HG03196 (cell line): ENCODE measurements around the gene NOS1AP.

ENCODE experiments used
- ATAC-seq: cut with Tn5 transposase; IDR thresholded peaks from one replicate; pipeline ENCODE4 v1.9.1; 2021; ENCODE audit not compliant: unreplicated experiment

The NOS1AP gene

GRCh38 chr1:162214202-162214601 is 144.7 kb downstream of the NOS1AP start:
- ATAC-seq, result no peak

- no peak for ATAC-seq
Observed at GRCh38 chr1:162215902-162216301, 146.4 kb downstream of the NOS1AP start.

- ATAC-seq, result no peak
Observed at GRCh38 chr1:162216604-162217003, 147.1 kb downstream of the NOS1AP start.

GRCh38 chr1:162217706-162218105 is 148.2 kb downstream of the NOS1AP start:
- no peak for ATAC-seq

GRCh38 chr1:162218546-162218945 is 149.1 kb downstream of the NOS1AP start:
- ATAC-seq, result no peak

DNA sequence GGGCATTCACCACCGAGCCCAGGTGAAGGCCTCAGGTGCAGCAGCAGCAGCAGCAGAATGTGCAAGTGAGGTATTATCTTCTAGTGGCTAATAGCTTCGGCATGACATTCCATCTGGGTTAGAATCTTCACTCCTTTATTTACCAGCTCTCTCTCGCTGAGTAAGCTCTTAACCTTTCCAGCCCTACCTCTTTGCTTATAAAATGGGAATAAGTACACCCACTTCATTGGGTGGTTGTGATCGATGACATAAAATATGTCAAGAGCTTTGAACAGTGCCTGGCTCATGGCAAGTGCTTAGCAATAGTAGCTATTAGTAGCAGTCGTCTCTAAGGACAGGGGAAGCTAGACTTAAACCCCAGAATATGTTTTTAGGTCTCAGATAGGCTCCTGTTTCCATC is 149.5 kb downstream of the NOS1AP start:
- no peak for ATAC-seq

- ATAC-seq, result no peak
Observed at GRCh38 chr1:162219461-162219860, 150.0 kb downstream of the NOS1AP start.

DNA sequence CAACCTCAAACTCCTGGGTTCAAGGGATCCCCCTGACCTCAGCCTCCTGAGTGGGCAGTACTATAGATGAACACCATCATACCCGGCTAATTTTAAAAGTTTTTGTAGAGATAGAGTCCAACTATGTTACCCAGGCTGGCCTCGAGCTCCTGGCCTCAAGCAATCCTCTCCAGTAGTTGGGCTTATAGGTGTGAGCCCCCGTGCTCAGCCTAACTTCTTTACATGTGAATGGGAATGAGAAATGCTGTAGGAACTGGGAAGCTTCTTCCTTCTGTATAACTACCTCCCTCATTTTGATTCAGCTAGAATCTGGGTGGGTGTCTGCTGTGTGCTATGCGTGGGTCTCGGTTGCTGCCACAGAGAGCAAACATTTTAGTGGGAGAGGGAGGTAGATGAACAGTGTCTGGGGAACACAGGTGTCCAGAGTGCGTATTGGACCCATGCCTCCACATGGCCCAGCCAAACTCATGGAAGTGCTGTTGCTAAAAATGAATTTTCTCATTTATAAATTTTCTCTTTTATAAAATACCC is 150.6 kb downstream of the NOS1AP start:
- no peak for ATAC-seq

GRCh38 chr1:162222014-162222413 is 152.5 kb downstream of the NOS1AP start:
- ATAC-seq, result no peak

GRCh38 chr1:162222730-162223129 is 153.2 kb downstream of the NOS1AP start:
- ATAC-seq, result no peak

- no peak for ATAC-seq
Observed at GRCh38 chr1:162223488-162223887, 154.0 kb downstream of the NOS1AP start.

- ATAC-seq, result no peak
Observed at GRCh38 chr1:162224267-162224666, 154.8 kb downstream of the NOS1AP start.

- no peak for ATAC-seq
Observed at GRCh38 chr1:162228586-162228985, 159.1 kb downstream of the NOS1AP start.

DNA sequence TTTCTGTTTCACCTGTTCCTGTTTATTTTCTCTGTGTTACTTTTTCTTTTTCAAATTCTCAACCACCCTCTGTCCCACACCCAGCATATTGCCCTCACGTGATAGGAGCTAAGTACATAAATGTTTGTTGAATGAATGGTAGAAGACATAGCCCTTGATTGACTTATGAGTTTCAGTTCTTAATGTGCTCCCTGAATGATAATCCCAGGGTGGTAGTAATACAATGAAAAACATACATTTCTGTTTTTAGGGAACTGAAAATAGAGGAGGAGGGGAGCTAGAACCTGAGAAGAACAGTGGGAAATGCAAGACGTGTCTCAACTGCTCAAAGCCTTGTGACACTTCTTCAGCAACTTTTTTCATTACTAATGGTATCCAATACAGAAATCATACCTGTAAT is 160.1 kb downstream of the NOS1AP start:
- no peak for ATAC-seq

GRCh38 chr1:162230096-162230495 is 160.6 kb downstream of the NOS1AP start:
- no peak for ATAC-seq

DNA sequence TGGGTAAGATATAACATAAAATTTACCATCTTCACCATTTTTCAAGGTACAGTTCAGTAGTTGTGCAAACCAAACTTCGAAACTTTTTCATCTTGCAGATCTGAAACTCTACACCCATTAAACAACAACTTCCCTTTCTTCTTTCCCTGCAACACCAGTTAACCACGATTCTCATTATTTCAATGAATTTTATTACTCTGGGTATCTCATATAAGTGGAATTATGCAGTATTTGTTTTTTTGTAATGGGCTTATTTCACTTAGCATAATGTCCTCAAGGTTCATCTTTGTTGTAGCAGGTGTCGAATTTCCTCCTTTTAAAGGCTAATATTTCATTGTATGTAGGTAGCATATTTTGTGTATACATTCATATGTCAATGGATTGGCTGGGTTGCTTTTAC is 161.0 kb downstream of the NOS1AP start:
- ATAC-seq, result no peak

DNA sequence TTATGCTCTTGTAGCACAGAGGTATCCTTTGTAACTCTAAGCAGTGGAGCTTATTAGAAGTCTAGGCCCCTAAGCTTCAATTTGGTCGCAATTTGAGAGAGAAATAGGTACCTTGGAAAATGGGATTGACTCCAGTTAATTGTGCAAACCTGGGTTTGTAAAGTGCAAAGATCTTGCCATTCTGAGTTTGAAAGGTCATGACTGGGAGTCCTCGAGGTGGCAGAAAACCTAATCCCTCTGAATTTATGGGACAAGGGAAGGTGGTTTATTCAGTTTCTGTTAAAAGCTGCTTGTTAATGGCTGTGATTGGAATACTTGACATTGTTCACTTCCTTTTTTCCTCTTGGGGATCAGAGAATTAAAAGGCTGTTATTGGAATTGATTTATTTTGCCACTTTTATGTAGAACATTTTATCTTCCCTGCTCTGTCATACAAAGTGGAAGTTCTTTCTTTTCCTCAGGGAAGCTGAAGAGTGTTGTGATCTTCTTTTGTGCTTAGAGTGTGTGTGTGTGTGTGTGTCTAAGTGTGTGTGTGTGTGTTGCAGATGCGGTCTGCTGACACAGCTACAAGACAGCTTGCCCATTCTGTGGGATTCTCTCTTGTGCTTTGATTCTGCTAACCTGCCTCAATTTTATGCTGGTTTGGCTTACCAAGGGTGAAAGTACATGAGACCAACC is 162.7 kb downstream of the NOS1AP start:
- no peak for ATAC-seq

- no peak for ATAC-seq
Observed at GRCh38 chr1:162233066-162233465, 163.6 kb downstream of the NOS1AP start.

DNA sequence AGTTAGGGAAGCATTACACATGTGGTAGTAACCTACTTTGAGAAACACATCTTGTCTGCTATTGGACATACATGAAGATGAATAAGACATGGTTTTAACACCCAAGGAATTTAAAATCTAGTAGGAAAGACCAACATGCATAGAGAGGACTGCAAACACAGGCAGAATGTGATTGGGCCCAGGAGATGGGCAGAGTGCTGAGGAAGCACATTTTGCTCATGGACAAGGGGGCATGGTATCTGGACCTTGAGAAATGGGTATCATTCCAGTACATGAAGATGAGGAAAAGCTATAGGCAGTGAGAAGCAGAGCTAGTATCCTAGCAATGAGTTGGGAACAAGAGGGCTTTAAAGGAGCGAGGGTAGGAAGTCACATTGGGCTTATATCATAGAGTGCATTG is 164.4 kb downstream of the NOS1AP start:
- no peak for ATAC-seq

- no peak for ATAC-seq
Observed at GRCh38 chr1:162234571-162234970, 165.1 kb downstream of the NOS1AP start.

- ATAC-seq, result no peak
Observed at GRCh38 chr1:162235241-162235800, 165.8 kb downstream of the NOS1AP start.

- ATAC-seq, result no peak
Observed at GRCh38 chr1:162236201-162236600, 166.7 kb downstream of the NOS1AP start.

- no peak for ATAC-seq
Observed at GRCh38 chr1:162236618-162237017, 167.1 kb downstream of the NOS1AP start.
